ENCODE data around the gene TMEM109. TPM values are rescaled to one million over a fixed set of nuclear protein-coding genes. Genes with fewer than 3 reads are reported as not detected.

Gene TMEM109
- total and polyA plus RNA-seq, 2 of the 13 experiments (the other 11 are each of a cell fraction or from before 2014, with no cell fraction given), result 7.7 to 18.0 TPM

DNA sequence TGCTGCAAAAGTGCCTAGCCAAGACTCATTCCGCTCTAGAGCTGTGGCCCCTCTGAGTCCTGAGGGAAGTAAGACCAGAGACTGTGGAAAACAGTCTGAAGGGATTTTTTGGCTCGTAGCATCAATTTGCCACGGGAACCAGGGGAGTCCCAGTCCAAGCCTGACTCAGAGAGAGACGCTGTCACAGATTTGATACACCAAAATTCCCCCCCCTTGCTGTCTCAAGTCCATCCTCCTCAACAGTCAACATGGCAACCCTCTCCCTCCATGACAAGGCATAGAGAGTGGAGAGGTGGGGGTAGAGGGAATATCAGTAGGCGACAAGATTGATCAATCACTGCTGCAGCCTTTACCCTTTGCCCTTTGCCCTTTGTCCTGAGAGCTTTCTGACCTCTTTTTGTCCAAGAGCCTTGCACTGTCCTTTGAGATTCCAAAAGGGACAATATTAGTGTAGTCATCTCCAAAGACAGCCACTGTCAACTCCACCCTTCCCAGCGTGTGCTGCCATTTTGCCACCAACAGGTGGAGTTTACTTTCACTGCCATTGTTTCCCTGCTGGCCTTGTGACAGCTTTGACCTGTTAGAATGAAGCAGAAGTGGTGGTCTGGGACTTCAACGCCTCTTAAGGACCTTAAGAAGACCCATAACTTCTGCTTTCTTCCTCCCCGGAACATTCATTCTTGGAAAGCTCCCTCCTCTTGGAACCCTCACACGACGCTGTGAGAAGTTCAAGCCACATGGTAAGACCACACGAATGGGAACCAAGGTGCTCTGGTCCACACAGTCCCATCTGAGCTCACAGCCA lies 30.7 kb downstream of the TMEM109 start:
- no peak for FAIRE-seq
- no peaks in the 10 kb centered on the region for H3K9me3 ChIP-seq (ENCODE audit: low read length)
- BruUV-seq (replicated peaks), result no TSS peak
- H3K9ac ChIP-seq (ENCODE audit: insufficient read depth, low read depth, low read length), result no peak overlapping the region
- in situ Hi-C loops (cut with HindIII; ENCODE audit: extremely low pct_ligation_motif_present, low pct_unique_long_range_greater_than_20kb) (no loop called here), intact Hi-C loops (cut with micrococcal nuclease; ENCODE audit: unreplicated experiment) (no loop called here)
- H3K79me2 ChIP-seq (ENCODE audit: insufficient read depth, low read length), result no peaks in the 10 kb centered on the region
- WGBS (ENCODE audit: low lambda C conversion rate), result 58% methylated on average over 11 of the region's 11 CpGs
- H3K4me2 ChIP-seq (ENCODE audit: low read depth, low read length), result no peak overlapping the region
- H3K27ac ChIP-seq (ENCODE audit: extremely low read length, insufficient read depth, low read length), result no peak overlapping the region
- TF ChIP-seq ZNF296 (CRISPR knock-in tag; conservative IDR thresholded peaks at IDR 0.05) (no peak), DR1 (CRISPR knock-in tag; IDR thresholded peaks at IDR 0.05) (no peak)
- TF ChIP-seq, protein P1, sequence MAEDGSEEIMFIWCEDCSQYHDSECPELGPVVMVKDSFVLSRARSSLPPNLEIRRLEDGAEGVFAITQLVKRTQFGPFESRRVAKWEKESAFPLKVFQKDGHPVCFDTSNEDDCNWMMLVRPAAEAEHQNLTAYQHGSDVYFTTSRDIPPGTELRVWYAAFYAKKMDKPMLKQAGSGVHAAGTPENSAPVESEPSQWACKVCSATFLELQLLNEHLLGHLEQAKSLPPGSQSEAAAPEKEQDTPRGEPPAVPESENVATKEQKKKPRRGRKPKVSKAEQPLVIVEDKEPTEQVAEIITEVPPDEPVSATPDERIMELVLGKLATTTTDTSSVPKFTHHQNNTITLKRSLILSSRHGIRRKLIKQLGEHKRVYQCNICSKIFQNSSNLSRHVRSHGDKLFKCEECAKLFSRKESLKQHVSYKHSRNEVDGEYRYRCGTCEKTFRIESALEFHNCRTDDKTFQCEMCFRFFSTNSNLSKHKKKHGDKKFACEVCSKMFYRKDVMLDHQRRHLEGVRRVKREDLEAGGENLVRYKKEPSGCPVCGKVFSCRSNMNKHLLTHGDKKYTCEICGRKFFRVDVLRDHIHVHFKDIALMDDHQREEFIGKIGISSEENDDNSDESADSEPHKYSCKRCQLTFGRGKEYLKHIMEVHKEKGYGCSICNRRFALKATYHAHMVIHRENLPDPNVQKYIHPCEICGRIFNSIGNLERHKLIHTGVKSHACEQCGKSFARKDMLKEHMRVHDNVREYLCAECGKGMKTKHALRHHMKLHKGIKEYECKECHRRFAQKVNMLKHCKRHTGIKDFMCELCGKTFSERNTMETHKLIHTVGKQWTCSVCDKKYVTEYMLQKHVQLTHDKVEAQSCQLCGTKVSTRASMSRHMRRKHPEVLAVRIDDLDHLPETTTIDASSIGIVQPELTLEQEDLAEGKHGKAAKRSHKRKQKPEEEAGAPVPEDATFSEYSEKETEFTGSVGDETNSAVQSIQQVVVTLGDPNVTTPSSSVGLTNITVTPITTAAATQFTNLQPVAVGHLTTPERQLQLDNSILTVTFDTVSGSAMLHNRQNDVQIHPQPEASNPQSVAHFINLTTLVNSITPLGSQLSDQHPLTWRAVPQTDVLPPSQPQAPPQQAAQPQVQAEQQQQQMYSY (CRISPR knock-in tag; IDR thresholded peaks at IDR 0.05), result no peak
- TF ChIP-seq, protein P2, sequence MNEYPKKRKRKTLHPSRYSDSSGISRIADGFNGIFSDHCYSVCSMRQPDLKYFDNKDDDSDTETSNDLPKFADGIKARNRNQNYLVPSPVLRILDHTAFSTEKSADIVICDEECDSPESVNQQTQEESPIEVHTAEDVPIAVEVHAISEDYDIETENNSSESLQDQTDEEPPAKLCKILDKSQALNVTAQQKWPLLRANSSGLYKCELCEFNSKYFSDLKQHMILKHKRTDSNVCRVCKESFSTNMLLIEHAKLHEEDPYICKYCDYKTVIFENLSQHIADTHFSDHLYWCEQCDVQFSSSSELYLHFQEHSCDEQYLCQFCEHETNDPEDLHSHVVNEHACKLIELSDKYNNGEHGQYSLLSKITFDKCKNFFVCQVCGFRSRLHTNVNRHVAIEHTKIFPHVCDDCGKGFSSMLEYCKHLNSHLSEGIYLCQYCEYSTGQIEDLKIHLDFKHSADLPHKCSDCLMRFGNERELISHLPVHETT (CRISPR knock-in tag; conservative IDR thresholded peaks at IDR 0.05), result no peak
- ChIA-PET CTCF (ENCODE audit: low intra/inter-chr PET ratio, low total read pairs) (no interaction called here), POLR2A (no interaction called here)
- H3K27me3 ChIP-seq (ENCODE audit: control insufficient read depth in 1 of 2, insufficient read depth in 2 of 2, low read length in 2 of 2), result peaks cover 0 to 7% of the 10 kb centered on the region in 2 experiments; a peak in 2 of 5 replicates
- H3K4me1 ChIP-seq (ENCODE audit: insufficient read depth, low read length), result no peaks in the 10 kb centered on the region
- H3K36me3 ChIP-seq (replicated peaks in 1 of 2; ENCODE audit: control insufficient read depth in 1 of 2, insufficient read depth in 2 of 2, low read length in 2 of 2), result no peaks in the 10 kb centered on the region
- no peak overlapping the region for H2AFZ ChIP-seq (ENCODE audit: low read length)
- peak; percentile 33; the same call in 2 of the 3 replicates for ATAC-seq
- H4K20me1 ChIP-seq (ENCODE audit: insufficient read depth, low read length), result no peaks in the 10 kb centered on the region
- no peak overlapping the region for H3K4me3 ChIP-seq (replicated peaks in 1 of 3; ENCODE audit: insufficient read depth in 1 of 3, low read depth in 2 of 3, low read length in 3 of 3)
- DNase-seq (ENCODE audit: low spot score), result no peak
